ENCODE measurements around the gene CCDC150.

The CCDC150 gene

GRCh38 chr2:196718419-196719109, 79.0 kb downstream of the CCDC150 start:
- Histone ChIP-seq H3K4me2 (ENCODE audit: low read length) (no peak overlapping the region), H3K4me3 (ENCODE audit: low read length) (no peak overlapping the region), H3K9me2 (replicated peaks; ENCODE audit: control insufficient read depth, low read length) (no peaks in the 10 kb centered on the region), H4K20me1 (ENCODE audit: control insufficient read depth, insufficient read depth, low read depth, low read length) (no peaks in the 10 kb centered on the region), H3F3A (ENCODE audit: control insufficient read depth, insufficient read depth) (no peaks in the 10 kb centered on the region), H3K36me3 (ENCODE audit: control insufficient read depth, low read length) (peaks cover 23% of the 10 kb centered on the region), H3K79me2 (ENCODE audit: control insufficient read depth, low read length) (no peaks in the 10 kb centered on the region), H3K9me3 (ENCODE audit: control insufficient read depth, insufficient read depth, low read length) (no peaks in the 10 kb centered on the region), H3K27ac (ENCODE audit: low read depth, low read length) (no peak overlapping the region), H3K27me3 (ENCODE audit: control insufficient read depth, low read length) (no peaks in the 10 kb centered on the region), H3K4me1 (ENCODE audit: control insufficient read depth, low read length) (no peaks in the 10 kb centered on the region)
- TF ChIP-seq CTCF (IDR thresholded peaks at IDR 0.05; ENCODE audit: low read depth, low read length, poor library complexity, severe bottlenecking) (no peak), EZH2phosphoT487 (IDR thresholded peaks at IDR 0.05; ENCODE audit: borderline replicate concordance, low read length) (no peak)

- Histone ChIP-seq H3K9me3 (ENCODE audit: control insufficient read depth, insufficient read depth, low read length) (no peaks in the 10 kb centered on the region), H3K36me3 (ENCODE audit: control insufficient read depth, low read length) (peaks cover 28% of the 10 kb centered on the region), H3K4me1 (ENCODE audit: control insufficient read depth, low read length) (no peaks in the 10 kb centered on the region), H3K27me3 (ENCODE audit: control insufficient read depth, low read length) (no peaks in the 10 kb centered on the region), H3K9me2 (replicated peaks; ENCODE audit: control insufficient read depth, low read length) (no peaks in the 10 kb centered on the region), H3F3A (ENCODE audit: control insufficient read depth, insufficient read depth) (no peaks in the 10 kb centered on the region), H4K20me1 (ENCODE audit: control insufficient read depth, insufficient read depth, low read depth, low read length) (no peaks in the 10 kb centered on the region), H3K4me2 (ENCODE audit: low read length) (no peak overlapping the region), H3K27ac (ENCODE audit: low read depth, low read length) (no peak overlapping the region), H3K79me2 (ENCODE audit: control insufficient read depth, low read length) (no peaks in the 10 kb centered on the region), H3K4me3 (ENCODE audit: low read length) (no peak overlapping the region)
- TF ChIP-seq CTCF (IDR thresholded peaks at IDR 0.05; ENCODE audit: low read depth, low read length, poor library complexity, severe bottlenecking): no peak
- no peak for TF ChIP-seq EZH2phosphoT487 (IDR thresholded peaks at IDR 0.05; ENCODE audit: borderline replicate concordance, low read length)
Measured at GRCh38 chr2:196719110-196719872, 79.8 kb downstream of the CCDC150 start.

- Histone ChIP-seq H3K4me1 (ENCODE audit: control insufficient read depth, low read length) (no peaks in the 10 kb centered on the region), H3K27ac (ENCODE audit: low read depth, low read length) (no peak overlapping the region), H3K36me3 (ENCODE audit: control insufficient read depth, low read length) (peaks cover 50% of the 10 kb centered on the region), H3K79me2 (ENCODE audit: control insufficient read depth, low read length) (no peaks in the 10 kb centered on the region), H3K4me2 (ENCODE audit: low read length) (no peak overlapping the region), H3K9me3 (ENCODE audit: control insufficient read depth, insufficient read depth, low read length) (no peaks in the 10 kb centered on the region), H4K20me1 (ENCODE audit: control insufficient read depth, insufficient read depth, low read depth, low read length) (no peaks in the 10 kb centered on the region), H3F3A (ENCODE audit: control insufficient read depth, insufficient read depth) (no peaks in the 10 kb centered on the region), H3K27me3 (ENCODE audit: control insufficient read depth, low read length) (no peaks in the 10 kb centered on the region), H3K4me3 (ENCODE audit: low read length) (no peak overlapping the region), H3K9me2 (replicated peaks; ENCODE audit: control insufficient read depth, low read length) (no peaks in the 10 kb centered on the region)
- TF ChIP-seq EZH2phosphoT487 (IDR thresholded peaks at IDR 0.05; ENCODE audit: borderline replicate concordance, low read length) (no peak), CTCF (IDR thresholded peaks at IDR 0.05; ENCODE audit: low read depth, low read length, poor library complexity, severe bottlenecking) (no peak)
Measured at GRCh38 chr2:196723571-196723970, 84.1 kb downstream of the CCDC150 start.

Measured in DOHH2 (cell line).